SU-DHL-6 (cell line): ENCODE measurements around the gene CD38.

ENCODE experiments used
- H2AFZ ChIP-seq: fragments of 200-600 bp; sonication (generic); 2 replicates; pipeline ENCODE4 v1.6.1; 2014; ENCODE audit warnings: low read depth, mild to moderate bottlenecking, moderate library complexity, mixed read lengths, antibody characterized with exemption, low read length; ENCODE audit not compliant: severe bottlenecking
- H3F3A ChIP-seq: fragments of 200-600 bp; shearing (Covaris generic); 2 replicates; pipeline ENCODE4 v1.6.0; 2016; ENCODE audit warnings: antibody characterized with exemption, mild to moderate bottlenecking; ENCODE audit not compliant: insufficient read depth
- H3K27ac ChIP-seq: fragments of 200-600 bp; sonication (generic); 2 replicates; pipeline ENCODE4 v1.5.1; 2016; ENCODE audit warnings: low read depth, mild to moderate bottlenecking, low read length, moderate library complexity, mixed read lengths
- H3K27me3 ChIP-seq: fragments of 200-600 bp; sonication (generic), shearing (Covaris generic); 2 replicates; pipeline ENCODE4 v1.6.0; 2014; ENCODE audit warnings: mild to moderate bottlenecking, low read length
- H3K36me3 ChIP-seq: fragments of 200-600 bp; sonication (generic); 2 replicates; pipeline ENCODE4 v1.6.1; 2014; ENCODE audit warnings: mild to moderate bottlenecking, low read length, mixed read lengths
- H3K4me2 ChIP-seq: fragments of 300-600, 200-600 bp; shearing (Covaris generic), sonication (generic); 2 replicates; pipeline ENCODE4 v1.6.0; 2014; ENCODE audit warnings: low read length, low read depth, mild to moderate bottlenecking; ENCODE audit not compliant: poor library complexity, severe bottlenecking
- H3K4me3 ChIP-seq: fragments of 200-600 bp; sonication (generic); 2 replicates; pipeline ENCODE4 v1.5.1; 2014; ENCODE audit warnings: antibody characterized with exemption, low read length, mild to moderate bottlenecking, mixed read lengths; ENCODE audit not compliant: insufficient read depth, poor library complexity, severe bottlenecking
- H3K79me2 ChIP-seq: fragments of 200-600 bp; sonication (generic); 2 replicates; pipeline ENCODE4 v1.6.1; 2014; ENCODE audit warnings: mild to moderate bottlenecking, low read length, moderate library complexity; ENCODE audit not compliant: insufficient read depth
- H3K9ac ChIP-seq: fragments of 200-600 bp; sonication (generic); 2 replicates; pipeline ENCODE4 v1.7.0; 2014; ENCODE audit warnings: mild to moderate bottlenecking, low read length
- H3K9me2 ChIP-seq: fragments of 200-600 bp; sonication (generic); replicated peaks from 2 replicates; pipeline ENCODE4 v1.6.1; 2014; ENCODE audit warnings: low read length; ENCODE audit not compliant: insufficient read depth
- H3K9me3 ChIP-seq: fragments of 200-600 bp; sonication (generic); 2 replicates; pipeline ENCODE4 v1.6.1; 2014; ENCODE audit warnings: low read length, mixed read lengths; ENCODE audit not compliant: insufficient read depth
- H4K20me1 ChIP-seq: fragments of 200-600 bp; sonication (generic); 2 replicates; pipeline ENCODE4 v1.6.1; 2014; ENCODE audit warnings: low read depth, mild to moderate bottlenecking, antibody characterized with exemption, low read length, moderate library complexity, mixed read lengths
- CTCF ChIP-seq: fragments of 200-600 bp; sonication (generic); IDR thresholded peaks from one replicate; pipeline ENCODE4 v1.5.1; 2017; ENCODE audit warnings: antibody characterized with exemption, mild to moderate bottlenecking, low read length, moderate library complexity; ENCODE audit not compliant: insufficient read depth, poor library complexity, severe bottlenecking
- EZH2phosphoT487 ChIP-seq: fragments of 200-600 bp; sonication (generic), shearing (Covaris generic); conservative IDR thresholded peaks from 2 replicates; pipeline ENCODE4 v1.6.1; 2018; ENCODE audit warnings: mild to moderate bottlenecking, antibody characterized with exemption, low read length, moderate library complexity, mixed read lengths

CD38 gene

GRCh38 chr4:15811703-15812337, 33.7 kb downstream of the CD38 start:
- TF ChIP-seq EZH2phosphoT487 (no peak), CTCF (no peak)
- 0 out of 2 replicates have a peak, but pooled peaks cover under 1% of the 10 kb centered on the region for H4K20me1 ChIP-seq
- no peak overlapping the region for H3K9ac ChIP-seq
- H3K27ac ChIP-seq, result 0 out of 2 replicates have a peak overlapping the region, but pooled peaks have one; percentile 3
- no peaks in the 10 kb centered on the region for H3K9me2 ChIP-seq
- H3K9me3 ChIP-seq, result no peaks in the 10 kb centered on the region
- H2AFZ ChIP-seq, result no peak overlapping the region
- H3K4me2 ChIP-seq, result no peak overlapping the region
- H3K36me3 ChIP-seq, result peaks cover 27% of the 10 kb centered on the region
- H3F3A ChIP-seq, result peaks cover 13% of the 10 kb centered on the region; the same call in 1 of the 2 replicates
- H3K79me2 ChIP-seq, result peaks cover 98% of the 10 kb centered on the region
- H3K27me3 ChIP-seq, result no peaks in the 10 kb centered on the region
- no peak overlapping the region for H3K4me3 ChIP-seq

- H3F3A ChIP-seq, result no peaks in the 10 kb centered on the region
- H3K4me2 ChIP-seq, result no peak overlapping the region
- H3K9me2 ChIP-seq, result no peaks in the 10 kb centered on the region
- H2AFZ ChIP-seq, result no peak overlapping the region
- H3K4me3 ChIP-seq, result no peak overlapping the region
- H3K27me3 ChIP-seq, result no peaks in the 10 kb centered on the region
- H3K27ac ChIP-seq, result no peak overlapping the region
- no peak overlapping the region for H3K9ac ChIP-seq
- peaks cover 81% of the 10 kb centered on the region for H3K36me3 ChIP-seq
- no peaks in the 10 kb centered on the region for H4K20me1 ChIP-seq
- H3K79me2 ChIP-seq, result peaks cover 5% of the 10 kb centered on the region; the same call in 1 of the 2 replicates
- no peaks in the 10 kb centered on the region for H3K9me3 ChIP-seq
- no peak for TF ChIP-seq CTCF
- no peak for TF ChIP-seq EZH2phosphoT487
These were observed 54.7 kb downstream of the CD38 start for GRCh38 chr4:15832523-15833451.

GRCh38 chr4:15833801-15834200, 55.7 kb downstream of the CD38 start:
- TF ChIP-seq CTCF, result no peak
- no peak for TF ChIP-seq EZH2phosphoT487
- no peak overlapping the region for H3K4me2 ChIP-seq
- no peak overlapping the region for H3K27ac ChIP-seq
- H3K36me3 ChIP-seq, result peaks cover 82% of the 10 kb centered on the region
- peaks cover 5% of the 10 kb centered on the region; the same call in 1 of the 2 replicates for H3K79me2 ChIP-seq
- no peaks in the 10 kb centered on the region for H3K9me3 ChIP-seq
- H3K27me3 ChIP-seq, result no peaks in the 10 kb centered on the region
- H4K20me1 ChIP-seq, result no peaks in the 10 kb centered on the region
- no peaks in the 10 kb centered on the region for H3F3A ChIP-seq
- H3K4me3 ChIP-seq, result no peak overlapping the region
- no peak overlapping the region for H3K9ac ChIP-seq
- H2AFZ ChIP-seq, result no peak overlapping the region
- no peaks in the 10 kb centered on the region for H3K9me2 ChIP-seq
